Cardiac fibroblast (primary cell): ENCODE data around the gene C3orf62.
"Not testable (repeated sequence)": the region's sequence is repeated elsewhere in the genome, so short reads cannot be mapped to it uniquely, and the experiment has no call there.

Experiments
- DNase-seq, 2 donors: peaks; one replicate each; pipeline versions ENCODE4 v3.0.0 to v3.0.0-alpha.2; 2010; ENCODE audit warnings: low read depth in 2 of 2
- H3K4me3 ChIP-seq, 2 donors: replicated peaks in 1 of 2; 1 replicate in 1 of 2; 2 replicates in 1 of 2; pipeline ENCODE4 v1.5.1; 2011; ENCODE audit warnings: low read depth in 2 of 2, low read length in 2 of 2, mild to moderate bottlenecking in 2 of 2, moderate library complexity in 1 of 2
- TF ChIP-seq, protein P1 (sequence below): IDR thresholded peaks from one replicate; pipeline ENCODE4 v1.5.1; 2011; ENCODE audit warnings: low read depth, mild to moderate bottlenecking, low read length, inconsistent platforms

Gene C3orf62

GRCh38 chr3:49255718-49256511, 21.1 kb downstream of the C3orf62 start:
- TF ChIP-seq, protein P1, sequence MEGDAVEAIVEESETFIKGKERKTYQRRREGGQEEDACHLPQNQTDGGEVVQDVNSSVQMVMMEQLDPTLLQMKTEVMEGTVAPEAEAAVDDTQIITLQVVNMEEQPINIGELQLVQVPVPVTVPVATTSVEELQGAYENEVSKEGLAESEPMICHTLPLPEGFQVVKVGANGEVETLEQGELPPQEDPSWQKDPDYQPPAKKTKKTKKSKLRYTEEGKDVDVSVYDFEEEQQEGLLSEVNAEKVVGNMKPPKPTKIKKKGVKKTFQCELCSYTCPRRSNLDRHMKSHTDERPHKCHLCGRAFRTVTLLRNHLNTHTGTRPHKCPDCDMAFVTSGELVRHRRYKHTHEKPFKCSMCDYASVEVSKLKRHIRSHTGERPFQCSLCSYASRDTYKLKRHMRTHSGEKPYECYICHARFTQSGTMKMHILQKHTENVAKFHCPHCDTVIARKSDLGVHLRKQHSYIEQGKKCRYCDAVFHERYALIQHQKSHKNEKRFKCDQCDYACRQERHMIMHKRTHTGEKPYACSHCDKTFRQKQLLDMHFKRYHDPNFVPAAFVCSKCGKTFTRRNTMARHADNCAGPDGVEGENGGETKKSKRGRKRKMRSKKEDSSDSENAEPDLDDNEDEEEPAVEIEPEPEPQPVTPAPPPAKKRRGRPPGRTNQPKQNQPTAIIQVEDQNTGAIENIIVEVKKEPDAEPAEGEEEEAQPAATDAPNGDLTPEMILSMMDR = no peak
- DNase-seq = no peak

DNA sequence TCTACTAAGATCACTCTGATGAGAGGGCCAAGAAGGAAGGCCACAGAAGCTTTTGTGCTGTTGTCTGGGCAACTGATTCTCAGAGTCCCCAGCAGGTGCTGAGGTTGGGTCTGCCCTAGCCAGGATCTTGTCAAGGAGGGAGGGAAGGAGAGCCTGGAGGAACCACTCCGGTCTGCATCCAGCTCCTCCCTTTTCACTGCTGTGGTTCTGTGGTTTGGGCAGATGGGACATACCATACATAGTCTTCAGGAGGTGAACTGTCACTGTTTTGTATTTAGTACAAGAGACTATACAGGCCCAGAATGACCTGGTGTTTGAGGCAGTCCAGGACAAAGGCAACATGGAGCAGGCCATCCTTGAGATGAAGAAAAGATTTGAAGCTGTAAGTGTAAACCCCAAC, 21.9 kb downstream of the C3orf62 start:
- TF ChIP-seq, protein P1 = no peak
- DNase-seq = no peak
- H3K4me3 ChIP-seq = no peak overlapping the region

More at GRCh38 chr3:49255718-49256511, 21.1 kb downstream of the C3orf62 start:
- H3K4me3 ChIP-seq = no peak overlapping the region

DNA sequence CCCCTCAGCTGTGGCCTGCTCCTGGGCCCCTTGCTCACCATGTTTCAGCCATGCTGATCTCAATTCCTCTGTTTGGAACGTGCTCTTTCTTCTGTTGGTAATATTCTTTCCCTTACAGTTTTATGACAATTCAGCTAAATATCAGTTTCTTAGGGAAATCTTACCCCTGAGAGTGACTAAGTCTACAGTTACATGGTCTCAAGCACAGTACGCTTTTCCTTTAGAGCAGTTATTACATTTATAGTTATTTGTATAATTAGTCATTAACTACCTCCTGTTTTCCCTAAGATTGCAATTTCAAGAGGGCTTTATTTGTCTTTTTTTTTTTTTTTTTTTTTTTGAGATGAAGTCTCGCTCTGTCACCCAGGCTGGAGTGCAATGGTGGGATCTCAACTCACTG, 23.5 kb downstream of the C3orf62 start:
- DNase-seq = no peak
- TF ChIP-seq, protein P1 = no peak
- H3K4me3 ChIP-seq = no peak overlapping the region

DNA sequence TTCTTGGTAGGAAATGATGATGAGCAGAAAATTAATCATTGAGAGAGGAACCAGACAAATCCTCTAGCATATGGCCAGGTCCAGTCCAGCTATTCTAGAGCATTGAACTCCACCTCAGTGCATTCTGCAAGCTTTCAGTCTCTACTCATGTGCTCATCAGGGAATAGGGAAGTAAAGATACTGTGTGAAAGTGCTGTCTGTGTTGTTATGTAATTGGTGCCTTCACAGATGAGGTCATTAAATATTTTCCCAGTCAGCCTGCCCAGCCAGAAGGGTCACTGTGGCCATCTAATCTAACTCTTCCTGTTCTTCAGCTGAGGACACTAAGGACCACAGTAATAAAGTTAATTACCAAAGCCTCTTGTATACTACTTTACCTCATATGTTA, 28.2 kb downstream of the C3orf62 start:
- TF ChIP-seq, protein P1 = no peak
- DNase-seq = peak; percentile 34 to 43
- H3K4me3 ChIP-seq = no peak overlapping the region

DNA sequence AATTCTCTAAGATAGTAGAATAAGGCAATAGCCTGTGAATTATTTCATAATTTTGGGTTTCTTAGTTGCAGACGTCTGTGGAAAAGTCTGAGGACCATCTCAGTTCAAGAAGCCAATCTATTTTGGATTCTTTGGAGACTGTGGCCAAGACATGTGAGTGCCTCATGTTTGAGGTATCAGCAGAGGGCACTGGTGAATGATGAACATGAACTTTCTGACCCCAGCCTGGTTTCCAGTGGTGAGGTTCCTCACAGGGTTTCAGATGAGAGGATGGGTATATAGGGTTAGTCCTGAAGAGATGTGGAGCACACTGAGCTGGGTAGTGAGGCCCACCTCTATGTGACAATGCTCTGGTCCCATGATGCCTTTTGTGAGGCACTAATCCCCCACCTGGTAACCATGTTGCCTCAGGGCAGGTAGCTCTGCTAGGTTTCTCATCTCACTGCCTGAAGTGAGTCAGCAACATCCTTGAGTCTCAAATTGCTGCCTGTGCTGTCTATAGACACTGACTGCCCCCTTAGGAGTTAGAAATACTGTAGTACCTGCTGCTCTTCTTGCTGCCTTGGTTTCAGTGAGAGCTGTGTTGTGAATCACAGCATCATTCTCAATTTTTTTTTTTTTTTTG, 32.3 kb downstream of the C3orf62 start:
- TF ChIP-seq, protein P1 = no peak
- DNase-seq = no peak
- no peak overlapping the region for H3K4me3 ChIP-seq

- DNase-seq = not testable (repeated sequence)
These were observed 36.9 kb downstream of the C3orf62 start for GRCh38 chr3:49240091-49240490.

DNA sequence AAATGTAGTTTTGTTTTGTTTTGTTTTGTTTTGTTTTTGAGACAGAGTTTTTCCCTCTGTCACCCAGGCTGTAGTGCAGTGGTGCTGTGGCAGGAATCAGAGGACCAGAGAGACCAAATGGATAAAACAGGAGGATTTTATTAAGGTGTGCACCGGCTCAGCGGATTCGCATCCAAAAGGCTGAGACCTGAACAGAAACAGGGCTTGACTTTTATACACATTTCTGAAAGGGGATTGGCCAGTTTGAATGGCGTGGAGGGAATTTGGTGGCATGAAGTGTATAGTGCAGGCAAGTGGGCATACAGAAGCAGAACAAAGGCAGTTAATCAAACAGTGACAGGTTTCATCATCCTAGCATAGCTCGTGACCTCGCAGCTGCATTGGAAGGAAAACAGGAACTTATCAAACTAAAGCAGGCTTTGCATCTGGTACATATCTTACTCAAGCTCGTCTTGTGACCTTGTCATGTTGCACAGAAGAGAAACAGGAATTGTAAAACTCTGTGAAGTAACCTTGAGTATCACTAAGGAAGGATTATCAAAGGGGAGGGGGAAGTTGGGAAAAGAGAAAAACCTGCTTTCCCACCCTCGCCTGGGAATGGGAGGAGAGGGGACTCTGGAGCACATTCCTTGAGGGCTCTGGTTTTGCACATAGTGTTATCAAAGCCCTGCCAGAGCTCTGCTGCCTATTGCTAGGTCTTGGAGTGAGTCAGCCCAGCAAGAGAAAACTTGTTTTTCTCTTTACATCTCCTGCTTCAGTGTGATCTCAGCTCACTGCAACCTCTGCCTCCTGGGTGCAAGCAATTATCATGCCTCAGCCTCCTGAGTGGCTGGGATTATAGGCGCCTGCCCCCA, 38.5 kb downstream of the C3orf62 start:
- H3K4me3 ChIP-seq = no peak overlapping the region
- TF ChIP-seq, protein P1 = no peak
- peak; percentile 40 to 90 for DNase-seq

More at GRCh38 chr3:49240091-49240490, 36.9 kb downstream of the C3orf62 start:
- not testable (repeated sequence) for H3K4me3 ChIP-seq
